Eye (tissue), 1 donor: Measurements from ENCODE around the gene GRIK4.

Source experiments
- DNase-seq: peaks from one replicate; pipeline ENCODE4 v3.0.0-alpha.2; 2015

GRIK4 gene

GRCh38 chr11:120548682-120549209, 37.2 kb downstream of the GRIK4 start:
- no peak for DNase-seq

- DNase-seq, result no peak
These were observed 37.8 kb downstream of the GRIK4 start for GRCh38 chr11:120549346-120549745.

- DNase-seq, result no peak
These were observed 38.5 kb downstream of the GRIK4 start for GRCh38 chr11:120550007-120550406.

- DNase-seq, result no peak
These were observed 39.6 kb downstream of the GRIK4 start for GRCh38 chr11:120551191-120551590.

GRCh38 chr11:120554766-120555432, 43.4 kb downstream of the GRIK4 start:
- DNase-seq, result peak; percentile 51

GRCh38 chr11:120555433-120555773, 43.9 kb downstream of the GRIK4 start:
- DNase-seq, result no peak

- DNase-seq, result peak; percentile 72
These were observed 45.2 kb downstream of the GRIK4 start for GRCh38 chr11:120556797-120557196.

- DNase-seq, result no peak
These were observed 47.3 kb downstream of the GRIK4 start for GRCh38 chr11:120558744-120559431.

GRCh38 chr11:120561286-120561685, 49.7 kb downstream of the GRIK4 start:
- no peak for DNase-seq

GRCh38 chr11:120562806-120563425, 51.4 kb downstream of the GRIK4 start:
- peak; percentile 38 for DNase-seq

- peak; percentile 89 for DNase-seq
These were observed 52.4 kb downstream of the GRIK4 start for GRCh38 chr11:120563703-120564572.

- DNase-seq, result peak; percentile 86
These were observed 53.2 kb downstream of the GRIK4 start for GRCh38 chr11:120564573-120565311.

- no peak for DNase-seq
These were observed 54.1 kb downstream of the GRIK4 start for GRCh38 chr11:120565466-120566155.

- no peak for DNase-seq
These were observed 54.6 kb downstream of the GRIK4 start for GRCh38 chr11:120566176-120566575.

- no peak for DNase-seq
These were observed 57.2 kb downstream of the GRIK4 start for GRCh38 chr11:120568572-120569307.

GRCh38 chr11:120569861-120570260, 58.3 kb downstream of the GRIK4 start:
- DNase-seq, result no peak

- DNase-seq, result no peak
These were observed 59.9 kb downstream of the GRIK4 start for GRCh38 chr11:120571476-120571875.

GRCh38 chr11:120573756-120574354, 62.3 kb downstream of the GRIK4 start:
- DNase-seq, result no peak

GRCh38 chr11:120574876-120575275, 63.3 kb downstream of the GRIK4 start:
- no peak for DNase-seq

GRCh38 chr11:120575461-120575860, 63.9 kb downstream of the GRIK4 start:
- no peak for DNase-seq
